Duodenal mucosa (tissue), 2 donors: ENCODE results near the gene APOL5.
"Not testable (repeated sequence)": the region's sequence is repeated elsewhere in the genome, so short reads cannot be mapped to it uniquely, and the experiment has no call there.

Experiments
- H3K27ac ChIP-seq: one replicate; pipeline ENCODE4 v1.7.0; 2013; ENCODE audit warnings: low read depth, low read length
- H3K27me3 ChIP-seq, 2 donors: one replicate each; pipeline ENCODE4 v1.7.0; 2013; ENCODE audit warnings: low read length in 2 of 2, control low read depth in 1 of 2; ENCODE audit not compliant: insufficient read depth in 2 of 2, control insufficient read depth in 1 of 2
- H3K36me3 ChIP-seq, 2 donors: one replicate each; pipeline ENCODE4 v1.7.0; 2013; ENCODE audit warnings: low read length in 2 of 2, control low read depth in 1 of 2; ENCODE audit not compliant: insufficient read depth in 2 of 2, control insufficient read depth in 1 of 2
- H3K4me1 ChIP-seq, 2 donors: one replicate each; pipeline ENCODE4 v1.7.0; 2013; ENCODE audit warnings: low read length in 2 of 2, control low read depth in 1 of 2; ENCODE audit not compliant: insufficient read depth in 2 of 2, control insufficient read depth in 1 of 2
- H3K4me3 ChIP-seq, 2 donors: one replicate each; pipeline ENCODE4 v1.7.0; 2013; ENCODE audit warnings: low read length in 2 of 2, low read depth in 1 of 2
- H3K9ac ChIP-seq, 2 donors: one replicate each; pipeline ENCODE4 v1.7.0; 2013; ENCODE audit warnings: low read length in 2 of 2, low read depth in 1 of 2
- H3K9me3 ChIP-seq, 2 donors: one replicate each; pipeline ENCODE4 v1.7.0; 2013; ENCODE audit warnings: low read length in 2 of 2, control low read depth in 1 of 2; ENCODE audit not compliant: control insufficient read depth in 1 of 2

APOL5 gene

GRCh38 chr22:35685731-35686130, 31.9 kb upstream of the APOL5 start:
- H3K27ac ChIP-seq = no peak overlapping the region
- no peaks in the 10 kb centered on the region for H3K36me3 ChIP-seq
- no peak overlapping the region for H3K9ac ChIP-seq
- no peaks in the 10 kb centered on the region for H3K4me1 ChIP-seq
- no peaks in the 10 kb centered on the region for H3K27me3 ChIP-seq
- H3K4me3 ChIP-seq = no peak overlapping the region
- peaks cover 0 to 9% of the 10 kb centered on the region in 2 donors for H3K9me3 ChIP-seq

GRCh38 chr22:35686298-35686697, 31.4 kb upstream of the APOL5 start:
- Histone ChIP-seq H3K36me3 (no peaks in the 10 kb centered on the region), H3K27ac (no peak overlapping the region), H3K9ac (no peak overlapping the region), H3K27me3 (no peaks in the 10 kb centered on the region), H3K9me3 (peaks cover 0 to 5% of the 10 kb centered on the region in 2 donors), H3K4me1 (no peaks in the 10 kb centered on the region), H3K4me3 (no peak overlapping the region)

- H3K27ac ChIP-seq = no peak overlapping the region
- no peak overlapping the region for H3K9ac ChIP-seq
- no peaks in the 10 kb centered on the region for H3K9me3 ChIP-seq
- H3K4me1 ChIP-seq = no peaks in the 10 kb centered on the region
- H3K4me3 ChIP-seq = no peak overlapping the region
- H3K27me3 ChIP-seq = no peaks in the 10 kb centered on the region
- no peaks in the 10 kb centered on the region for H3K36me3 ChIP-seq
Measured at GRCh38 chr22:35687461-35687860, 30.2 kb upstream of the APOL5 start.

GRCh38 chr22:35688913-35689675, 28.6 kb upstream of the APOL5 start:
- no peaks in the 10 kb centered on the region for H3K27me3 ChIP-seq
- H3K9me3 ChIP-seq = no peaks in the 10 kb centered on the region
- no peaks in the 10 kb centered on the region for H3K4me1 ChIP-seq
- H3K9ac ChIP-seq = no peak overlapping the region
- H3K4me3 ChIP-seq = no peak overlapping the region
- H3K36me3 ChIP-seq = no peaks in the 10 kb centered on the region
- H3K27ac ChIP-seq = no peak overlapping the region

GRCh38 chr22:35690001-35690400, 27.7 kb upstream of the APOL5 start:
- H3K36me3 ChIP-seq = no peaks in the 10 kb centered on the region
- no peak overlapping the region for H3K4me3 ChIP-seq
- no peak overlapping the region for H3K9ac ChIP-seq
- no peaks in the 10 kb centered on the region for H3K9me3 ChIP-seq
- H3K27me3 ChIP-seq = no peaks in the 10 kb centered on the region
- no peaks in the 10 kb centered on the region for H3K4me1 ChIP-seq
- H3K27ac ChIP-seq = no peak overlapping the region

- no peaks in the 10 kb centered on the region for H3K4me1 ChIP-seq
- H3K36me3 ChIP-seq = no peaks in the 10 kb centered on the region
- no peak overlapping the region for H3K4me3 ChIP-seq
- no peak overlapping the region for H3K9ac ChIP-seq
- no peak overlapping the region for H3K27ac ChIP-seq
- H3K27me3 ChIP-seq = no peaks in the 10 kb centered on the region
- no peaks in the 10 kb centered on the region for H3K9me3 ChIP-seq
Measured at GRCh38 chr22:35695202-35695601, 22.5 kb upstream of the APOL5 start.

- Histone ChIP-seq H3K9me3 (no peaks in the 10 kb centered on the region), H3K27ac (no peak overlapping the region), H3K4me1 (no peaks in the 10 kb centered on the region), H3K4me3 (no peak overlapping the region), H3K27me3 (no peaks in the 10 kb centered on the region), H3K9ac (no peak overlapping the region), H3K36me3 (no peaks in the 10 kb centered on the region)
Measured at GRCh38 chr22:35697142-35697541, 20.5 kb upstream of the APOL5 start.

- H3K4me3 ChIP-seq, H3K9ac ChIP-seq, H3K27me3 ChIP-seq, H3K4me1 ChIP-seq, H3K9me3 ChIP-seq, H3K27ac ChIP-seq, H3K36me3 ChIP-seq: not testable (repeated sequence)
Measured at GRCh38 chr22:35699852-35700251, 17.8 kb upstream of the APOL5 start.

GRCh38 chr22:35703861-35704584, 13.6 kb upstream of the APOL5 start:
- H3K9ac ChIP-seq = no peak overlapping the region
- H3K27me3 ChIP-seq = no peaks in the 10 kb centered on the region
- H3K36me3 ChIP-seq = no peaks in the 10 kb centered on the region
- H3K9me3 ChIP-seq = no peaks in the 10 kb centered on the region
- peaks cover 6 to 14% of the 10 kb centered on the region in 2 donors for H3K4me1 ChIP-seq
- no peak overlapping the region for H3K27ac ChIP-seq
- no peak overlapping the region for H3K4me3 ChIP-seq

- Histone ChIP-seq H3K4me3 (no peak overlapping the region), H3K9me3 (no peaks in the 10 kb centered on the region), H3K9ac (no peak overlapping the region), H3K4me1 (peaks cover 6 to 15% of the 10 kb centered on the region in 2 donors), H3K27me3 (no peaks in the 10 kb centered on the region), H3K27ac (no peak overlapping the region), H3K36me3 (no peaks in the 10 kb centered on the region)
Measured at GRCh38 chr22:35705141-35705540, 12.5 kb upstream of the APOL5 start.
